CD4-positive, alpha-beta T cell treated with Interleukin-15 for 4 hours (primary cell): ENCODE measurements around the gene DCST2.

Experiments used
- DNase-seq: peaks from one replicate; pipeline ENCODE4 v3.0.0-alpha.2; 2020; ENCODE audit warnings: low spot score

DCST2 gene

DNA sequence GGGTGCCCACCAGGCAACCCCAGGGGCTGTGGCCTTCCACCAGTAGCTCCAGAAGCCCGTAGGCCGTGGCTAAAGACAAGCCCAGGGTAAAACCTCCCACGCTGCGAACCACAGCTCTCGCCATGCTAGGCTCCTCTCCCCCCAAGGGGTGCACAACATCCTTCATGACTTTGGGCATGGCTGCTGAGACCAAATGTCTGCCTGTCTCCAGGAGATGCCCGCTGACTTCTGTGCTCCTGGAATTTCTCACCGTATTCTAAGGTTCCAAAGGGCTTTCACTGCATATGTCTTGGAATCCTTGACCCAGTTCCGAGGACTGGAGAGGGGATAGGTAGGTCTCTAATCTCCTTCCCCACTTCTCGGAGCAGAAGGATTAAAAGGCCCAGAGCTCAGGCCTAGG lies at the start of gene DCST2, which contains the start of gene DCST1:
Gene DCST2 (minus strand): TSS at position 258 of the 400 bp plus-strand sequence. CDS start 80 bp downstream, at position 178.
Gene DCST1 (plus strand): TSS at position 301 of the 400 bp plus-strand sequence. CDS start 213 bp downstream, outside the sequence.
- DNase-seq: no peak

- no peak for DNase-seq
Observed at GRCh38 chr1:155083052-155083541, 49.5 kb upstream of the DCST2 start.

DNA sequence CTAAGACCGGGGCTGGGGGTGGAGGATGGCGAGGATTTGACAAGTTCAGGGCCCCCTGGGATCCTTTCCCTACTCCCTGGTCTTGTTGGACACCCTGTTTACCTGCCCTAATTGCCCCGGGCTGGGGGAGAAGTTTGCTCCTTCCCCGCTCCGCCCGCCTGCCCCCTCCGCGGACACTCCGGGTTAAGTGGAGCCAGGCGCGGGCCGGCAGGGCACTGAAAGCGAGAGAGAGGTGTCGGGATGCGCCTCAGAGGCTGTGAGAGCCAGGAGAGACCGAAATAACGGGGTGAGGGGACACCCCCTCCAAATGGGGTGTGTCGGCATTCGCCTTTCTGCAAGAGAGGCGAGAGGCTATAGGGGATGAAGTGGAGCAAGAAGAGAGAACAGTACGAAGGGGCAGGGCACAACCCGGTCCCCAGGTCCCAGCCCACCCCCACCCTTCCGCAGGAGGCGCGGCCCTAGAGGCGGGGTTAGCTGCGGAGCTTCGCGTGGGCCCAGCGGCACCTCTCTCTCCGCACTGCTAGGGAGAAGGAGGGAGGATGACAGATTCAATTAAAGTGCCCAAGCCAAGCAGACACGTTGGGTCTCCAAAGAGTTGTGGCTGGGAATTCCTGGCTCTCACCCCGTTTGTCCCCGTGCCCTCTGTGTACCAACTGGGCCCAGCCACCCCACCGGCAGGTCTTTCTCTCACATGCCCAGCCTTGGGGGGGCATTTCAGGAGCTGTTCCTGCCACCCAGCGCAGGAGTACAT lies 48.9 kb upstream of the DCST2 start:
- DNase-seq: no peak

DNA sequence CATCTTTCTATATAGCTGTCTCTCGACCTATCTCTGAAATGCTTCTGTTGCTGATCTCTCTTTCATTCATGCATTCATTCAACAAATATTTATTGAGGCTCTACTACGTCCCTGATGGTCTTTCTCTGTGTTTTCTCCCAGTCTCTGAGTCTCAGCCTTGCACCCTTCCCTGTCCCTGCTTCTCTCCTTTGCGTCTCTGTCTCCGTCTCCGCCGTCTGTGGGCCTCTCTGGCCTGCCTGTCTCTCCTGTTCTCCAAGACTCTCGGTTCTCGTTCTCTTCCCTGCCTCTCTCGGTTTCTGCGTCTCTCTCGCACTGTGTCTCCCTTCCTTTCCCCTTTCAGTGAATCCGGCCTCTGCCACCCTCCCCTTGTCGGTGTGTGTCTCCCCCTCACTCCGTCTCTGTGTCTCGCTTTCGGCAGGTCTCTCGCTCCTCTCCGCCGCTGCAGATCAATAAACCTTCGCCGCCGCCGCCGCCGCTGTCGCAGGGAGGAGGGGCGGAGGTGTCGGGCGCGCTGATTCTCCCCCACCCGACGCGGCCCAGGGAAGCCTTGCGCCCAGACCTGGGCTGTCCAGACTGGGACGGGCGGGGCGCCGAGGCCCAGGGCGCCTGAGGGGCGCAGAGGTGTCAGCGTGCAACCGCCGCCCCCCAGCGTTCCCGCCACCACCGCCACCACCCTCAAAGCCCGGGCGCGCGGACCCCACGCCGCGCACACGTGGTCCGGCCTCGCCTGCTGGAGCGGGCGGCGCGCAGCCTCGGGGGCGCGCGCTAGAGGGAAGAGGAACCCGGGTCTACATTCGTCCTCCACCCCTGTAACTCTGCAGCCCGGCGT lies 48.1 kb upstream of the DCST2 start:
- DNase-seq: no peak

DNA sequence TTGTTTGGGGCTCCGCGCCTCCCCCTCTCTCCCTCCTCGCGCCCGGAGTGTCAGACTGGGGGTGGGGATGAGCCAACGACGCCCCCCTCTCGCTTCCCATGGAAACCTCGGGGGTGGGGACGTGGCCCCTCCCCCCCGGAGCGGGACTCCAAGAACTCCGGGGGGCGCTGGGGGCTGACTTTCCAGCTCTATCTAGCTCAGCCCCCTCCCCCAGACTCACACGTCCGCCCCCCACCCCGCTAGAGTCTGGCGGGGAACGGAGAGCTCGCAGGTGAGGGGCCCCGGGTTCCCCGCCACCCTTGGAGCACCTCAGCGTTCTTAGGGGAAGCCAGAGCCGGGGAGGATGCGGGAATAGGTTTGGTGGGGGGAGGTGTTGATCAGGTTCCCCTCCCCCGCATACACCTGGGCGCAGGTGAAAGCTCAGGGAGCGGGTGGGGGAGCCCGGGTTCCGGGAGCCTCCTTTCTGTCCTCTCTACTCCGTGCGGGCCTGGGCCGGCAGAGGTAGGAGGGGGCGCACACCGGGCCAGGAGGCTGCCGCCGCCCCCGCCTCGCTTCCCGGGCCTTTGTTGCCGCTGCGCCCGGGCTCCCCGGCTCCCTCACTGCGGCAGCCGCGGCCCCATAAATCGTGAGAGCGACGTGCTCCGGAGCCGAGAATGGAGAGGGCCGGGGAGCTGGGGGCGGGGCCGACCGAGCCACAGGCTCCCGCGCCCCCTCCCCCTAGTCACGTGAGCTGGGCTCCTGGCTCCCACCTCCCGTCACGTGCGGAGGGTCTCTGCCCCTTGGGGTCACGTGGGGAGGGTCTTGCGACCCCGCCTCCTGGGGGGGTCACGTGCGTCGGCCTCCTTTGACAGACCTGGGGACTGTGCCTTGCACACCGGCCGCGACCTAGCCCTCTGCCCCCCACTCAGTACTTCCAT lies 47.0 kb upstream of the DCST2 start:
- no peak for DNase-seq

- DNase-seq: no peak
Observed at GRCh38 chr1:155079487-155080311, 46.1 kb upstream of the DCST2 start.

DNA sequence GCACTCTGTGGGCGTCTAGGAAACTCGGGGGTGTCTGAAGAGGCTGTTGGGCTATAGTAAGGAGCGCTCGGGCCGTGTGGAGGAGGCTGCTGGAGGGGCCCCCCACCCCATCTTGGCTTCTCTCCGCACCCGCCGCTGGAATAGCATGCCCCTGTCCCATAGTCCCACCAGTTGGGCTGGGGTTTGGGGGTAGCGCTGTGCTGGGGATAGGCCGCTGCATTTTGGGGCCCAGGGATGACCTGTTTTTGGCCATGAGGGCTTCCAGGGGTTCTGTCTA lies 45.6 kb upstream of the DCST2 start:
- DNase-seq: no peak

DNA sequence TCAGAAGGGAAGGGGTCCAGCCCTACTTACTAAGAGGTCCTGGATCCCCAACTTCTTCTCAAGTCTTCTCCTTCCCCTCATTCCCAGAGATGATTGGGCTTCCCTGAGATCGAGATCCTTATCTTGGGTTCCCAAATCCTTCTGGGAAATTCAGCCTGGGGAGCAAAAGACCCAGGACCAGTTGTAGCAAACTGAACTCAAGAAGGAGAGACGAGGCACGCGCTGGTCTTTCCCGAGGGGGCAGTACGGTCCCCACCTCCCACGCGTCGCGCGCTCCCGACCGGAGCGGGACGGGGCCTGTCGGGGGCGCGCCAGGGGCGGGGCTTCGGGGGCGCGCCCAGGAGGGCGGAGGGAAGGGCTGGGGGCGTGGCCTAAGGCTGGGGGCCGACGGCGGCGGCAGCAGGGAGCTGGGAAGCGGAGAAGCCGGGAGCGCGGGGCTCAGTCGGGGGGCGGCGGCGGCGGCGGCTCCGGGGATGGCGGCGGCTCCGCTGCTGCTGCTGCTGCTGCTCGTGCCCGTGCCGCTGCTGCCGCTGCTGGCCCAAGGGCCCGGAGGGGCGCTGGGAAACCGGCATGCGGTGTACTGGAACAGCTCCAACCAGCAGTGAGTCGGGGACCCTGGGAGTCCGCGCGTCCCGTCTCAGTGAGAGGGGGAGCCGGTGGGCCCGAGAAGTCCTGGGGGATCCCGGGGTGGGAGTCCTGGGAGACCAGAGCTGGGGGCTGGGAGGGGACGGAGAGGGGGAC lies 45.1 kb upstream of the DCST2 start, which contains the start of gene EFNA3:
Gene EFNA3 (plus strand): TSS at position 369 of the 741 bp plus-strand sequence. CDS start 105 bp downstream, at position 474.
- DNase-seq: peak; percentile 49

DNA sequence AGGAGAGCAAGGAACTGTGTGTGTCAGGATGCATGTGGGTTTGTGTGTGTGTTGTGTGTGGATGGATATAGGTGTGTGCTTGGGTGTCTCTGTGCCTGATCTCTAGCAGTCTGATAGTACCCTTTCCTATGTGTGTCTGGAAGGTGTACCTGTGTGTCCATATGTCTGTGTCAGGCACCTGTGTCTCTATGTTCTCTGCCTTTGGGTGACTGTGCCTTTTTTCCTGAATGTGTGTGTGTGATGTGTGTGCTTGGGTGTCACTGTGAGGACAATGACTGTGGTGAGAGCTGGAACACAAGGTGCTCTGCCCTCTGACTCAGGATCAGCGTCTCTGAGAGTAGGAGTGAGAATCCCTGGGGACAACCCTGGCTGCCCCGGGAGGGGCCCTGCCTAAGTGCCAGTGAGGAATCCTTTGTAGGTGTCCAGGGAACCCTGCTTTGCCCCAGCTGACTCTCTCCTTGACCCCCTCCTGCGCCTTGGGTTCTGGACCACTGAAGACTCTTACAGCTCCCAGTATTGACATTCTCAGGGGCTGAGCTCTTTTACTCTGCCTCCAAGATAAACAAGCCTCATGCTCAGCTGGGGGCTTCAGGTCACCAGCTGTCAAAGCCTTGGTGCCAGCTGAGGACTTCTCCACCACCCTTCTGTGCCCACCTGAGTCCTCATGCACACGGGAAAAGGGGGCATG lies 44.3 kb upstream of the DCST2 start:
- no peak for DNase-seq

DNA sequence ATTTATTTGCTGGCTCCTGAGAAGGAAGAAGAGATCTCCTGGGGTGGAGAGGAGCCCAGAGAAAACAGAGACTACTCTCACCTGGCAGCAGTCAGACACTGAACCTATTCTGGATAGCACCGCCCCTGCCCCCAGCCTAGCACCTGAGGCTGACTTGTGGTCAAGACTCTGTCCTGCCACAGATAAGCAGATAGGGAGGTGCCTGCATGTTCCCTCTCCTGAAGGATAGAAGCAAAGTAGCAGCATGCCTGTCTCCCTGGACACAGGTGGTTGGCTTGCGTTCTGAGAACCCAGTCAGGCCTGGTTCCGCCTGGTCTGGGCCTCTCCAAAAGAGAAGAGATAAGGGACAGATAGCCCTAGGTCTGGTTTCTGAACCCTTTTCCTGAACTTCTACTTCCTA lies 43.8 kb upstream of the DCST2 start:
- no peak for DNase-seq

- DNase-seq: no peak
Observed at GRCh38 chr1:155076371-155076770, 42.8 kb upstream of the DCST2 start.

DNA sequence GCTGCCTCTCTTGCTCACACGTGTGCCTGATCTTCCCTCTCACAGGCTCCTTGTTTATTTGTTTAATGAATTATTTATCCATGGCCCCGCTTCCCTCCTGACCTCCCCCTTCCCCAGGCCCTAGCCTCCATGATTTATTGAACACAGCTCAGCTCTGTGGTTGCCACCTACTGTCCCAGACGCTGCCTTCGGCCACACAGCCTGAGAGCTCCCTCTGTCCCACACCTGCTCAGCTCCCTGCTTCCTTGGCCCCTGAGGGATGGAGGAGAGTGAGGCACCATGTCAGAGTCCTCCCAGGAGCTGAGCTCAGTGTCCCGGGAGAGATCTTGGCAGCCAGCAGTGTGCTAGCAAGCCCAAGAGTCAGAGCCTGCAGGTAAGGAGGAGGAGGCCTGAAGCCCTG lies 42.0 kb upstream of the DCST2 start:
- no peak for DNase-seq

- no peak for DNase-seq
Observed at GRCh38 chr1:155073377-155074242, 40.0 kb upstream of the DCST2 start.

- DNase-seq: no peak
Observed at GRCh38 chr1:155072531-155073289, 39.1 kb upstream of the DCST2 start.

DNA sequence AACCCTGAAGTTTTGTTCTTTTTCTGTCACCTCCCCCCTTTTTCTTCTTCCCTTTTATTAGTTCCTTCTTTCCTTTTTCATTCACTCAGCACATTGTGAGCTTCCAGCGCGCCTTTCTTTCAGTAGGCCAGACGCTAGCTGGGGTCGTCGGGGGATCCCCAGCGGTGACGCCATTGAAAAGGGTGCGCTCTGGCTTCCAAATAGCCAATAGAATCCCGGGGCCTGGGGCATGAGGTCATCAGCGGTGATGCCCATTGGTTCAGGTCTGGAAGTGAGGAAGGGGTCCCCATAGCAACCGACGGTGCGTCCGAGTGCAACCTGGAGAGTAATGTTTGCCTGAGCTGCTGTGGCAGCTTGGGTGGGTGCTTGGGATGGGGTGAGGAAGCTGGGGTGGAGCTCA lies 38.1 kb upstream of the DCST2 start:
- no peak for DNase-seq

DNA sequence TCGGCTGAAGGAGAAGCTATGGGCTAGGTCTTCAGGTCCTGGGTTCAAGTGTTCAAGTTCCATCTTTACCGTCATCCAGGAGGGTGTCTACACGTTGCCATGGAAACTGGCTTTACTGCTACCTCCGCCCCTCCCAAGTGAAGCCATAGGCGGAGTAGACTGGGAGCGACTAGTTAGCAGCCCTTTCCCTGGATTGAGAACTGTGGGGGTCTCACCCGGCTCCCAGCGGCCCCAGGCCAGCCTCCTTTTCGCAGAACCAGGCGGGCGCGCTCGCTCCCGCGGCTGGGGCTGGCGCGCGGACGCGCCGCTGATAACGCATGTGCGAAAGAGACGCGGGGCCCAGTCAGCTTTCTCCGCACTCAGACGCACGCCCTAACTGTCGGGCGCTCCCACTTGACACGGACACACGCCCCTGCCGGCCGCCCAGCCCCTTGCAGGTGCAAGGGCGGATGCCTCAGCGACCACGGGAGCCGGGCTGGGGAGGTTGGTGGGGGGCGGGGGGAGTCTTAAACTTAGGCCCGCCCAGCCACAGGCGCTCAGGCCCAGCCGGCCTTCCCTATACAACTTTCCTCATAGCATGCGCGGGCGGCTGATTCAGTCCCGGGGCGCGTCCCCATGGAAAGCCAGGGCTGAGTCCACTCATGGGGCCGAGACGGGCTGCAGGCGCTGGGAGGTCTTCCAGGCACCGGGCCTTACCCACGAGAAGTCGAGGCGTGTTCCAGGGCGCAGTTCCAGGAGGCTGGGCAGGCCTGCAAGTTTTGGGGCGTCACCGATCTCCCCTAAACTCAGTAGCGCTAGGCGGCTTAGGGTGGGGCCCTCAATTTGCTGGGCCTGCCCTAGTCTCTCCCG lies 37.4 kb upstream of the DCST2 start:
- peak; percentile 74 for DNase-seq

- no peak for DNase-seq
Observed at GRCh38 chr1:155070158-155070621, 36.6 kb upstream of the DCST2 start.
